ENCODE measurements around the gene GDPD1.

DNA sequence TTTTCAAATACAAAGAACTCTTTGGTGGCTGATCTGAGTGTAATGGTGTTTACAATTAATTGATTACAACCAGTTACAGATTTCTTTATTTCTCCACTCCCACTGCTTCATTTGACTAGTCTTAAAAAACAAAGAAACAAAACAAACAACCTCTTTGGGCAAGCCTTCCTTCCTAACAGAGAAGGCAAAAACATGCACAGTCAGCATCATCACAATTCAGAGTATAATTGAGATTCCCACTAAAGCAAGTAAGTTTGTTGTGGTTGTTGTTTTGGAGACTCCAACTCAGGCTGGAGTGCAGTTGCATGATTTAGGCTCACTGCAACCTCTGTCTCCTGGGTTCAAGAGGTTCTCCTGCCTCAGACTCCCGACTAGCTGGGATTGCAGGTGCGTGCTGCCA is 40.4 kb downstream of the GDPD1 start:
- no peak for TF ChIP-seq GABPB2 (CRISPR knock-in tag; conservative IDR thresholded peaks at IDR 0.05)
- TF ChIP-seq CREM (IDR thresholded peaks at IDR 0.05; ENCODE audit: low read depth): no peak
- TF ChIP-seq TEAD1 (CRISPR knock-in tag; IDR thresholded peaks at IDR 0.05): no peak
- no peak for TF ChIP-seq GATA2 (CRISPR knock-in tag; IDR thresholded peaks at IDR 0.05)
- TF ChIP-seq SPI1 (IDR thresholded peaks at IDR 0.05; ENCODE audit: borderline replicate concordance, low read depth, low read length): no peak
- TF ChIP-seq ZNF274 (IDR thresholded peaks at IDR 0.05; ENCODE audit: borderline replicate concordance, low read depth, low read length): no peak
- TF ChIP-seq, protein P1, sequence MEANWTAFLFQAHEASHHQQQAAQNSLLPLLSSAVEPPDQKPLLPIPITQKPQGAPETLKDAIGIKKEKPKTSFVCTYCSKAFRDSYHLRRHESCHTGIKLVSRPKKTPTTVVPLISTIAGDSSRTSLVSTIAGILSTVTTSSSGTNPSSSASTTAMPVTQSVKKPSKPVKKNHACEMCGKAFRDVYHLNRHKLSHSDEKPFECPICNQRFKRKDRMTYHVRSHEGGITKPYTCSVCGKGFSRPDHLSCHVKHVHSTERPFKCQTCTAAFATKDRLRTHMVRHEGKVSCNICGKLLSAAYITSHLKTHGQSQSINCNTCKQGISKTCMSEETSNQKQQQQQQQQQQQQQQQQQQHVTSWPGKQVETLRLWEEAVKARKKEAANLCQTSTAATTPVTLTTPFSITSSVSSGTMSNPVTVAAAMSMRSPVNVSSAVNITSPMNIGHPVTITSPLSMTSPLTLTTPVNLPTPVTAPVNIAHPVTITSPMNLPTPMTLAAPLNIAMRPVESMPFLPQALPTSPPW (CRISPR knock-in tag; IDR thresholded peaks at IDR 0.05): no peak
- no peak for TF ChIP-seq HINFP (tag; conservative IDR thresholded peaks at IDR 0.05; ENCODE audit: low read depth)
- no peak for TF ChIP-seq ZBTB11 (CRISPR knock-in tag; IDR thresholded peaks at IDR 0.05)
- no peak for TF ChIP-seq SMARCE1 (IDR thresholded peaks at IDR 0.05)

All from K562 (cell line).